Stimulated activated CD8-positive, alpha-beta memory T cell treated with anti-CD3 and anti-CD28 coated beads, Interleukin-7, amount 100 ng/mL, for 48 hours (primary cell): ENCODE measurements around the gene ZSCAN20.

Experiments
- DNase-seq, 2 donors: peaks; one replicate each; pipeline ENCODE4 v3.0.0-alpha.2; 2020; ENCODE audit warnings: low read depth in 1 of 2; ENCODE audit errors: extremely low read depth in 1 of 2

The ZSCAN20 gene

DNA sequence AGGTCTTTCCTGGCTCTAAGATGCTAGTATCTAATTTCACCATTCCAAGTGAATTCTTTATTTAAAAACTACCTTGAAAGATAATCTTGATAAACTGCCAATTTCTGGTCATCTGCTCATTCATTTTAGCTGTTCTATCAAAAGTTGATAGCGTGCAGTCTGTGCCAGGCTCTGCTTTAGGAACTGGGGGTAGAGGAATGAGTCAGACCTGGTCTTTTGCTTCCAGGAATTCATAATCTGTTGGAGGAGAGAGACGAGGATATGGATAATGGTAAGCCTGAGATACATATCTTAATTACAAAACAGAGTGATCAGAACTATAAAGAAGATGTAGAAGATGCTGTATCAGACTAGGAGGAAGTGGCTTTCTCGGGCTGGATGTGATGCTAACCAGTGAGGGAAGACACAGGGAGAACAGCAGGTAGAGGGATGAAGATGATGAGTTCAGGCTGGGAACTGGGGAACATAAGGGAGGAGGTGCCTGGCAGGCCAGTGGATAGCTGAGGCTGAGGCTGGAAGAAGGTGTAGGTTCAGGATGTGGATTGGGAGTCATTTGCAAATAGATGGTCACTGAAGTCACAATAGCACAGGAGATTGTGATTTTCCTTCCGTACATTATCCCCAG is 29.3 kb upstream of the ZSCAN20 start:
- no peak for DNase-seq

DNA sequence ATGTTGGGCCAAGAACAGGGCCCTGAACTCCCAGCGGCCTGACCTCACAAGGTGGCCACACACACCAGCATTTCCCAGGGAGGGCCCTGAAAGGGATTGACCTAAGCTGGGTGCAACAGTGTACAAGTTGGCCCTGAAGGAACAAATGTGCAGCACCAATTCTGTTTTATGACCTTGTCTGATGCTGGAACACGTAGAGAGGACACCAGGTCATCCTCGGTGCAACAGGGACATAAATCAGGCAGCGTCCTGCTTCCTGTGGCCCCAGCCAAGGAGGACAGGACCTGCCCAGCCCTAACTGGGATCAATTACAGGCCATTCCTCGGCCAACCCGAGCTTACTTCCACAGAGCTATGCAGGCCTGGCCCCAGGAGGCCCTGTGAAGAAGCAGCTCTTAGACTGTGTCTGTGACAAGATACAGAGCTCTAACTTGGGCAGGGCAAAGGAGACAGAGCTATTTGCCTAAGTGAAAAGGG is 28.7 kb upstream of the ZSCAN20 start:
- no peak for DNase-seq

DNA sequence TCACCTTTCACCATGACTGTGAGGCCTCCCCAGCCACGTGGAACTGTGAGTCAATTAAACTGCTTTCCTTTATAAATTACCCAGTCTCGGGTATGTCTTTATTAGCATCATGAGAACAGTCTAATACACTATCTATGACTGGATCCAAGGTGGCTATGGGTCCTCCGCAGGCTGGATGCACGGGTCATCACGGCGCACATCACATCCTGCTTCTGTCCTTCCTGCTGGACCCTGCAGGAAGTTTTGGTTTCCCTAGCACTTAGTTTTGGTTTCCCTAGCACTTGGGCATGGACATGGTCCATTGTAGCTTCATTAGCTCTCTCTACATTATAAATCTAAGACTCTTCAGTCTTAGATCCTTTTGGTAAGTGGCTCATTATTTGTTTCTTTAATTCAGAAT is 27.3 kb upstream of the ZSCAN20 start:
- DNase-seq, result no peak

DNA sequence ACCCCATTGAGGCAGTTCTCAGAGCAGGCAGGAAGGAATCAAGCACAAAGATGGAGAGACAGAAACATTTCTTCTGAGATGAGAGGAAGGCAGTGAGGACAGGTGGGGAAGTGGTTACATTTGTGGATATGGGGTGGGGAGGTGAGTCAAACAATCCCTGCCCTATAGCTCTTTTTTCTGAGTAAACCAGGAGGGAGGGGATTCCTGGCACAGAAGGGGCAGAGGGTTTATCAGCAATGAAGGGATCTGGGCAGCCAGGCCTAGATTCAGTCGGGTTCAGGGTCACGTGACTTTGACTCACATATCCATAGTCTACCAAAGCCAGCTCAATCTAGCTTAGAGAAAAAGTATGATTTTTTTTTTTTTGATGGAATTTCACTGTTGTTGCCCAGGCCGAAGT is 25.9 kb upstream of the ZSCAN20 start:
- no peak for DNase-seq

DNA sequence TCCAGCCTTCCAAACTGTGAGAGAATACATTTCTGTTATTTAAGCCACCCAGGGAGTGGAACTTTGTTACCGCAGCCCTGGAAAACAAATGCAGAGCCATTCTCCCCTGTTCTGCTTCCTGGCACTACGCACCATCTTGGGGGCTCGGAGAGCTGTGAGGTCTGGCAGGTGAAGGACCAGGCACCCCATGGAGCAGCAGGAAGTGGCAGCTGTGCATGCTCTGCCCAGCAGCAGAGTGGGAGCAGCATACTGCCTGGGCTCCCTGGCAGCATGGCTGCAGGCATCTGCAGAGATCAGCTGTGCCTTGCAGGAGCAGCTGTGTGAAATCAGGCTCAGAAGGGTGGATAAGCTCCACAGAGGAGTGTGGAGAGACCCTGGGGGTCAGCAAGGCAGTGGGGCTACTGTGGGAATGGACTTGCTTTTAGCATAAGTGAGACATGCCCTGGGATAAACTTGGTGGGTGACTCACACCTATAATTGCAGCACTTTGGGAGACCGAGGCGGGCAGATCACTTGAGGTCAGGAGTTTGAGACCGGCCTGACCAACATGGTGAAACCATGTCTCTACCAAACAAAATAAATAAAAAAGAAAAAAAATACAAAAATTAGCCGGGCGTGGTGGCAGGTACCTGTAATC is 17.7 kb upstream of the ZSCAN20 start:
- no peak for DNase-seq

DNA sequence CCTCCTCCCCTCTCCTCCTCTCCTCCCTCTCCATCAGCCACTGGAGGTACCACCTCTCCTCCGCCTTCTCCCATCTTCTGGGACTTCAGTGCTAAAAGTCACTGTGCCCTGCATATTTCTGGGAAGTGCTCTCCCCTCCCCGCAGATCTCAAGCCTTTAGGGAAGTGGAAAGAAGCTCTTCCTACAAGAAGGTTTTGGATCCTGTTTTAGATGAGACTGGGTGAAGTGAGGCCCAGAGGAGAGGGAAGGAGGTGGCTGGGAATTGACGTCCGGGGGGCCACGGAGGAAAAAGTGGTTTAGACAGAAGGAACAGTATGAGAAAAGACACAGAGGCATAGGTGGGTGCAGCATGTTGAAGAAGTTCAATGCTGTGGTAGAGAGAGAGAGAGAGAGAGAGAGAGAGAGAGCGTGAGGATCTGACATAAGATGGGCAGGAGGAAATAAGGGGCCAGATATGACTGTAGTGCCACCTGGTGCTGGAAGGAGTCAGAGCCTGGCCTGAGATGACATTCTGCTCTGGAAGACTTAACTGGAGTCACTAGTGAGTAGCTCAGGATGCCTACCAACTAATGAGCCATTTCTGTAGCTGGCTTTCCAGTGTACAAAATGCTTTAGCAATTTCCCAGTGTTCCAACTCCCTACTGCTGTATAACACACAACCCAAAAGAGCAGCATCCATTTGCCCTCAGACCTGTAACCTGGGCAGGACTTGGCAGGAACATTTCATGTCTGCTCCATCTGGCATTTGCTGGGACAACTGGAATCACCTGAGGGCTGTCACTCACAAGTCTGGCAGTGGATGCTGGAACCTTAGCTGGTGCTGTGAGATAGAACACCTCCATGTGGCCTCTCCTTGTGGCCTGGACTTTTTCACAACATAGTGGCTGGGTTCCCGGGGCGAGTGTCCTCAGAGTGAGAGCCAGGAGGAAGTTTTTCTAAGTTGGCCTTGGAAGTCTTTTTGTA is 16.6 kb upstream of the ZSCAN20 start:
- DNase-seq, result no peak

DNA sequence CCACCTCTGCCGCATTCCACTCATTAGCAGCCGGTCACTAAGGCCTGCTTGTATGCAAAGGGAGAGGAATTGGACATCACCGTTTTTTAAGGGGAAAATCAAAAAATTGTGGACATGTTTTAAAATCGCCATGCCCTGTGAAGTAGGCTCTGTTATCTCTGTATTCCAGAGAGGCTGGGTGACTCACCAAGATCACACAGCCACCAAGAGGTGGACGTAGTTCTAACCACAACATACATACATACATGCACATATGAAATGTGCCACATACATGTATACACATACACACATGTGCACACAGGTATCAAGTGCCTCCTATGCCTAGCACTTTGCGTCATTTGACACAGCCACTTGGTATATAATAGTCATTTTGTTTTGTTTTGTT is 16.0 kb upstream of the ZSCAN20 start:
- DNase-seq, result no peak

DNA sequence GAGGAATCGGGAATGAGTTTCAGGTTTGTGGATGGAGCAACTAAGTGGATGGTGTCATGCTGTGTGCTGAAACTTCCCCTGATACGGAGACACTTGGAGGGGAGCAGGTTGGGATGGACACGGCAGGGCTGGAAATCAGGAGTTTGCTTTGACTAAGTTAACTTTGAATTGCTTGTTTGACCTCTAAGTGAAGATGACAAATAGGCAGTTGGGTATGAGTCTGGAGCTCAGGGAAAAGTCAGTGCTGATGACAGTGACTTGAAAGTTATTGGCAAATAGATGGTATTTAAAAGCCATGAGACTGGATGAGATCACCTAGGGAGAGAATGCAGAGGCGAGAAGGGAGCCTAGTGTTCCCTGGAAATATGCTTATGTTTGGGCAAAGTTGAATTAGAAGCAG is 12.8 kb upstream of the ZSCAN20 start:
- DNase-seq, result no peak

DNA sequence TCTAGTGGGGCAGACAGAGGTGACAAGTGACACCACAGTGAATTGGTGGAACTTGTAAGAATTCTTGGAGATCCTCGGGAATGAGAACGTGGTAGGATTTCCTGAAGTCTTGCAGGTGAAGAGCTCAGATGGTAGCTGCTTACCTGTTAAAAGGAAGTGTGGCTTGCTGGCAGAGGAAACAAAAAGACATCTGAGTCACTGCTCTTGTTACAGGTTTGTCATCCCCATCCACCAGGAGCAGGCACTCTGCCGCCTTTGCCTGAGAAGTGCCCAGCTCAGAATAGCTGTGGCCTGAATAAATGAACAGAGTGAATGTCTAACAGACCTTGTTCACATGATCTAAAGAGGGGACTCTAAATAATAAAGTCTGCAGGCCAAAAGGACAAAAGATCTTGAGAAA is 12.3 kb upstream of the ZSCAN20 start:
- no peak for DNase-seq

DNA sequence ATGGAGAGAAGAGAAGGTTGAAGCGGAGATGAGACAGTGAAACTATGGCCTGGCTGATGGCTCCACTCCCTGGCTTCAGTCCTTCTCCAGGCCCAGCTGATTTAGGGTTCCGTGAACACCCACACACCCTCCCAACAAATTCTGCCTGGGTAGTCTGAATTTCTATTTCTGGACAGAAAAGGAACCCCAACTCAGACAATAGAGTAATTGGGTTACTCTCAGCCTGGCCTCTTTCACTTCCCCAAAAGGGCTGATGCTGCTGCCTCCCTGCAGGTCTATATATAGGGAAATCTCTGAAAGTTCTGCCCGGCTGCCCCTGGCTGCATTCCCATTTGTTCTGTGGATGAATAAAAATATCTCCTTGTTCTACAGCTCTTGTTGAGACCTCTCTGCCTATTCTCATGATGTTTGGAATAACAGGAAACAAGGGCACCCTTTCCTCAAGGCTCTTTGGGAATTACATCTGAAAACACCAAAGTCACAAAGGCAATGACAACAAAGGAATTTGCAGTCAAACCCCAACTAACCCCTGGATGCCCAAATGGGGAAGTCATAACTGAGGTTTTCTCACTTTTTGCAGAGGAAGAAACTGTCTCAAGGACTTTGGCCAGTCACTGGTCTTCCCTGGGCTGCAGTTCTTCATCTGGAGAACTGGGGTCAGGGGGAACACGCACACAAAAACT is 11.4 kb upstream of the ZSCAN20 start:
- DNase-seq, result no peak

DNA sequence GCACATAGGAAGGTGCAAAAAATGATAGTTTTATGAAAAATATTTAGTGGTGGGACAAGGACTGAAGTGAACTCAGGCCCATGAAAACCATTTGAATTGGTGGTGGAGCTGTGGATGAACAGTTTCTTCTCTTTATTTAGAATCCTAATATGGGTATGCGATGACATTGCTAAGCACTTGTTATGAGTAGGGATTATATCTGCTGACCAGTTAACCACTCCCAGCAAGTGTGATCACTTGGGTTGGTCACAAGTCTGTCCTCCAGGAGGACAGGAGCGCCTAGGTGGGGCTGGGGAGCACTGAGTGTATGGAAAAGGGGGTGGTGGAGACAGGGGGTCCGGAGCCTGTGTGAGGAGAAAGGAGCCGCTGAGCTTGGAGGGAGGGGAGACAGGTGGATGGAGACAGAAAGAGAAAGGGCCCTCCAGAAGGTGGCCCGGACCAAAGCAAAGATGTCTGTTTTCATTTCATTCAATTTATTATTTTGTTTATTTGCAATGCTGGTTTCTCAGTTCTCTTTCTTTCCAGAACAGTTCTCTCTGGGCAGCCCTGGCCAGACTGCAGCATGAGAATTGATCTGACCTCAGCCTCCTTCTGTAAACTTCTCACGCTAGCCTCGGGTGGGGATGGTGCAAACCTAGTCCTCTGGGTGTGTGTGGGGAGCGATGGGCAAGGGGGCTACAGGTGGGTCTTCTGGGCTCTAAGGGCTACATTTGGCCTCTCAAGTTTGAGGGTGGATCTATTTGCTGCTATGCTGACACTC is 9.9 kb upstream of the ZSCAN20 start:
- no peak for DNase-seq

DNA sequence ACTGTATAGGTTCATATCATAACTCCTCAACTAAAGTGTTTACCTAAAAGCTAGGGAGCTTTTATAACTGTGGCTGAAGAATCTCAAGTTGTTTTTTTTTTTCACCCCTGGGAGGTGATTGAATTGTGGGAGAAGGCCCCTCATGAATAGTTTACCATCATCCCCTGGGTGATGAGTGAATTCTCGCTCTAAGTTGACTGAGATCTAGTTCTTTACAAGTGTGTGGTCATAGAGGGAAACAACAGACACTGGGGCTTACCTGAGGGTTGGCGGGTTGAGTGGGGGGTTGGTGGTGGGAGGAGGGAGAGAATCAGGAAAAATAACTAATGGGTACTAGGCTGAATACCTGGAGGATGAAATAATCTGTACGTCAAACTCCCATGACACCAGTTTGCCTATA is 7.9 kb upstream of the ZSCAN20 start:
- no peak for DNase-seq

DNA sequence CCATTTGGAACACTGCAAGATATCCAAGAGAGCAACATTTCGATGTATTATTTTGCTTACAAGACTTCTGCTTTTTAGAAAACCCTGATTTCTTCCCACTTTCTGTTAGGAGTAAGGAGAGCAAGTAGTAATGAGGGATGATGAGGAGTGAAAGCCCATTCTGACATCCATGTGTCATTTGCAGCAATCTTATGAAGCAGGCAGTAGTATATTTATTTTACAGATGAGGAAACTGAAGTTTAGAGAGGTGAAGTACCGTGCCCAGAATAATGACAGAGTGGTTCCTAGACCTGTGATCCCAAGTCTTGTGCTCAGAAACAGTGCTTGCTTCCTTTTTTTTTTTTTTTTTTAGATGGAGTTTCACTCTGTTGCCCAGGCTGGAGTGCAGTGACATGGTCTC is 7.1 kb upstream of the ZSCAN20 start:
- no peak for DNase-seq

DNA sequence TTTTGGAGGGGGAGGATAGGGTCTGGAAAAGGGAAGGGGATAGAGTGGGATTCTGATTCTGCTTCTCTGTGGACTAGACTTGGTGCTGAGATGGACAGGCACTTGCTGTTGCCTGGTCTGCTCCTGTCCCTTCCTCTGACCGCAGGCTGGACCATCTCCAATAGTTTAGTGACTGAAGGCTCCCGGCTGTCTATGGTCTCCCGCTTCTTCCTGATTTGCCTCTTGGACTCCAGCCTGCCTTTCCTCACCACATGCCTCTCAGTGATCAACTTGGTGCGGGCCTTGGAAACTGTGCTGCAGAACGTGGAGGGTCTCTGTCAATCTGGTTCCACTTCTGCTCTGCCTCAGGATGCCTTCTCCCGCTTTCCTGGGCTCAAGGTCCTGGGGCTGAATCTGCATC is 6.3 kb upstream of the ZSCAN20 start:
- DNase-seq, result no peak

DNA sequence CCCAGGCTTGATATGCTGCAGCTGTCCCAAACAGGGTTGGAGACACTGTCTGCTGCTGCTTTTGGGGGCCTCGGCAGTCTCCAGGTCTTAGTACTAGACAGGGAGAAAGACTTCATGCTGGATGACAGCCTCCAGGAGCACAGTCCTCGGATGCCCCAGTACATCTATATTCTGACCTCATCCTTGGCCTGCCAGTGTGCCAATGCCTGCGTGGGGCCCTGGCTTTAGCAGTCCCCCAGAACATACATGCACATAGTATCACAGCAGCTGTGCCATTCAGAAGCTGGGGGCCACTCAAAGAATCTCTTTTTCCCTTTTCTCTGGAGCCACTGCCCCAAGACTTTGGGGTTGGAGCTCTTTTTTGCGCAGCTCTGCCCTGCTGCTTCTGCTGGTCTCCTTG is 4.4 kb upstream of the ZSCAN20 start:
- DNase-seq, result no peak

DNA sequence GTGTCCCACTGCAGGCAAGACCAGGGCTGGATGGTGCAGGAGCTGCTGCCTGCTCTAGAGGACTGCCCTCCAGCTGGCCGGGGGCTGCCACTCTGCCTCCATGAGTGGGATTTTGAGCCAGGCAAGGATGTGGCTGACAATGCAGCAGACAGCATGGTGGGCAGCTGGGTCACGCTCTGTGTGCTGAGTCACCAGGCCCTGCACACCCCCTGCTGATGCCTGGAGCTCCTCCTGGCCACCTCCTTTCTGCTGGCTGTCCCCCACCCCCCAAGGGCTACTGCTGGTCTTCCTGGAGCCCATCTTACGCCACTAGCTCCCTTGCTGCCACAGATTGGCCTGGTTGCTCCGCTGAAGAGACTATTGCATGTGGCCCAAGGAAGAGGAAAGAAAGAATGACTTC is 3.9 kb upstream of the ZSCAN20 start:
- no peak for DNase-seq

DNA sequence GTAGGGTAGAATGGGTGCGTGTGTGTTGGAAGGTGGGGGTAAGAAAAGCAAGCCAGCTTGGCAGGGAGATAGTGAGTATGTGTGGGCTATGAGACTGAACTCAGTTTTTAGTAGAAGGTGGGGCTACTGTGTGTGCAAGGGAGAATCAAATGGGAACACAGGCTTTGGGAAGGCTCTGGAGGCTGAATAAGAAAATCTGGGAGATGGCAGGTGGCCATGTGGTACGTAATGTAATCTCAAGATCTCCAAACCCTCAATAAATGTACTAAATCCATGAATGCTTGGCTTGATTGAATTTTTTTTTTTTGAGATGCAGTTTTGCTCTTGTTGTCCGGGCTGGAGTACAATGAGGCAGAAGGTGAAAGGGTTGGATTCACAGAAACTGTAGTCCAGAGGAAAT is 3.5 kb upstream of the ZSCAN20 start:
- DNase-seq, result no peak

DNA sequence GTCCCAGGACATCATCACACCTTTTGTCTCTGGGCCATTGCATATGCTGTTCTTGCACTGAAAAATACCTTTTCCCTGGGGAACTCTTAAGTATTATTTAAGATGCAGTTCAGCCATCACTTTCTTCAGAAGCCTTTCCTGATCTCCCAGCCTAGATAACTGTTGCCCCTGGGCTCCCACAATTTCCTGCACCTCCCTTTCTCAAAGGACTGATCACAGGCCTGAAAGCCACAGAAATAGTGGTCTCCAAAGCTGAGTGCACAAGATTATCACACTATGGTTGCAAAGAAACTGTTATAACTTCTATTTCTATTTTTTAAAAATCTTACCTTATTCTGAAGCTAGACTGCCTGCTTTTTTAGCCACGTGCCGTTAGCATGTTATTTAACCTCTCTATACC is 2.8 kb upstream of the ZSCAN20 start:
- DNase-seq, result no peak

DNA sequence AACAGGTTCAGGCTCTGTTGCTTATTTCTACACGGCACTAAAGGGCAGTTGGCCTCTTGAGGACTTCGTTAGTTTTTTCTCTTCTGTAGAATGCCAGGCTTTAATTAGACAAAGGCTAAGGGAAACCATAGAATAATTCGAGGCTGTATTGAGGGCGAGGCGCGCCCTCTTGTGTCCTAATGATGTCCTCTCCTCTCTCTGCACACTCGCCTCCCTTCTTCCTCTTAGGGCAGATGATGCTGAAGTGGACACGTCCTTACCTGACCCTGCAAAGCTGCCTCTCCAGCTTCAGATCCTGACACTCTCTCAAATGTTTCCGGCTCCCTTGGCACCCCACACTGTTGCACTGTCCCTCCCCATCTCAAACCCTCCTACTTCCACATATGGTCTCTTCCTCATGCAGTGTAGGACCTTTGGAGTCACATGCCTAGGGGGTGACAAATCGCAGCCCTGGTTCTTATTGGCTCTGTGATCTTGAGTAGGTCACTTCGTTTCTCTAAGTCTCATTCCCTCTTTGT is 1.9 kb upstream of the ZSCAN20 start:
- DNase-seq, result peak in 1 of 2 donors; percentile 30

DNA sequence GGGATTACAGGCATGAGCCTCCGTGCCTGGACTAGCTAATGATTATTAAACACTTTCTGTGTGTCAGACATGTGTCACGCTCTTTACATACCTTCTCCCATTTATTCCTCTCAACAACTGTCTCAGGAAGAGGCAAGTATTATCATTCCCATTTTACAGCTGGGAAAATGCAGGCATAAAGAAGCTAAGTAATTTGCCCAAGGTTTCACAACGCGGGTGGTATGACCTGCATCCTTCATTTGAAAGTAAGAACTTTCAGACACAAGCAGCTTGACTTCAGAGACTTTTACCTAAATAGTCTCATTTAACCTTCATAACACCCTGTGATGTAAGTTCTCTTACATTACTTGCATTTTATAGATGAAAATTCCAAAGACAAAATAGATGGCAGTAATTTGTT is 1.0 kb upstream of the ZSCAN20 start:
- DNase-seq, result no peak
